HEK293 (cell line): ENCODE results near the gene NUMBL.

Experiments
- CTCF ChIA-PET: fragments of 350-600 bp; formaldehyde crosslinking; extraction: SDS; loops from one replicate; lab custom pipeline; 2021; ENCODE audit warnings: antibody characterized with exemption; lab: Yijun Ruan, JAX
- POLR2A ChIA-PET: fragments of 300-600 bp; formaldehyde crosslinking; extraction: SDS; loops from one replicate; lab custom pipeline; 2020; ENCODE audit warnings: antibody characterized with exemption, inconsistent platforms; lab: Yijun Ruan, JAX
- H3K27ac ChIP-seq: fragments of 200-500 bp; sonication (Bioruptor generic); 2 replicates; pipeline ENCODE4 v1.5.1; 2014; ENCODE audit warnings: low read depth, low read length, control low read depth, inconsistent platforms; ENCODE audit errors: extremely low read depth
- H3K36me3 ChIP-seq, 2 experiments: fragments of 200-500 bp in 1 of 2; sonication (Bioruptor generic) in 1 of 2; 1 replicate in 1 of 2; 2 replicates in 1 of 2; pipeline ENCODE4 v1.5.1; 2014 to 2017; ENCODE audit warnings: inconsistent platforms in 2 of 2, low read length in 2 of 2; ENCODE audit not compliant: control insufficient read depth in 2 of 2, insufficient read depth in 1 of 2
- H3K4me1 ChIP-seq: fragments of 200-500 bp; sonication (Bioruptor generic); 2 replicates; pipeline ENCODE4 v1.5.1; 2014; ENCODE audit warnings: mild to moderate bottlenecking, low read length, inconsistent platforms; ENCODE audit not compliant: control insufficient read depth, insufficient read depth
- H3K4me3 ChIP-seq: 2 replicates; pipeline ENCODE4 v1.5.1; 2011; ENCODE audit warnings: low read depth, mild to moderate bottlenecking, control low read depth, low read length, moderate library complexity
- H3K9me3 ChIP-seq: fragments of 200-500 bp; sonication (Bioruptor generic); 2 replicates; pipeline ENCODE4 v1.5.1; 2014; ENCODE audit warnings: low read depth, low read length, inconsistent platforms; ENCODE audit not compliant: control insufficient read depth, insufficient read depth
- EGR2 ChIP-seq: fragments of 450-650 bp; formaldehyde crosslinking; IDR thresholded peaks from 2 replicates; pipeline ENCODE4 v1.5.1; 2016; ENCODE audit warnings: low read depth, missing biosample characterization, missing genetic modification characterization
- KLF8 ChIP-seq: fragments of 450-650 bp; formaldehyde crosslinking; IDR thresholded peaks from 2 replicates; pipeline ENCODE4 v1.5.1; 2016; ENCODE audit warnings: missing biosample characterization, missing genetic modification characterization
- MZF1 ChIP-seq: fragments of 450-650 bp; formaldehyde crosslinking; IDR thresholded peaks from 2 replicates; pipeline ENCODE4 v1.5.1; 2017; ENCODE audit warnings: missing biosample characterization, missing genetic modification characterization, borderline replicate concordance
- SCRT2 ChIP-seq: fragments of 450-650 bp; formaldehyde crosslinking; IDR thresholded peaks from 2 replicates; pipeline ENCODE4 v1.5.1; 2016; ENCODE audit warnings: missing biosample characterization, missing genetic modification characterization
- ZBTB48 ChIP-seq: fragments of 450-650 bp; formaldehyde crosslinking; IDR thresholded peaks from 2 replicates; pipeline ENCODE4 v1.5.1; 2016; ENCODE audit warnings: missing biosample characterization, missing genetic modification characterization
- ZIC2 ChIP-seq: fragments of 450-650 bp; formaldehyde crosslinking; IDR thresholded peaks from 2 replicates; pipeline ENCODE4 v1.5.1; 2016; ENCODE audit warnings: missing biosample characterization, missing genetic modification characterization
- ZNF114 ChIP-seq: fragments of 450-650 bp; formaldehyde crosslinking; IDR thresholded peaks from 2 replicates; pipeline ENCODE4 v1.5.0; 2017; ENCODE audit warnings: missing biosample characterization, missing genetic modification characterization
- ZNF121 ChIP-seq: fragments of 450-650 bp; formaldehyde crosslinking; IDR thresholded peaks from 2 replicates; pipeline ENCODE4 v1.5.1; 2016; ENCODE audit warnings: missing biosample characterization, missing genetic modification characterization
- ZNF132 ChIP-seq: fragments of 450-650 bp; formaldehyde crosslinking; IDR thresholded peaks from 2 replicates; pipeline ENCODE4 v1.5.1; 2017; ENCODE audit warnings: missing biosample characterization, missing genetic modification characterization, borderline replicate concordance
- ZNF146 ChIP-seq: fragments of 450-650 bp; formaldehyde crosslinking; IDR thresholded peaks from 2 replicates; pipeline ENCODE4 v1.5.1; 2016; ENCODE audit warnings: missing biosample characterization, missing genetic modification characterization
- ZNF184 ChIP-seq: fragments of 450-650 bp; IDR thresholded peaks from 2 replicates; pipeline ENCODE4 v1.5.1; 2018; ENCODE audit warnings: missing biosample characterization, mild to moderate bottlenecking, missing genetic modification characterization
- ZNF214 ChIP-seq: fragments of 450-650 bp; formaldehyde crosslinking; IDR thresholded peaks from 2 replicates; pipeline ENCODE4 v1.5.1; 2017; ENCODE audit warnings: missing biosample characterization, mild to moderate bottlenecking, missing genetic modification characterization, borderline replicate concordance
- ZNF24 ChIP-seq: fragments of 450-650 bp; formaldehyde crosslinking; IDR thresholded peaks from 2 replicates; pipeline ENCODE4 v1.5.1; 2016; ENCODE audit warnings: missing biosample characterization, missing genetic modification characterization
- ZNF266 ChIP-seq: fragments of 450-650 bp; formaldehyde crosslinking; IDR thresholded peaks from 2 replicates; pipeline ENCODE4 v1.5.1; 2016; ENCODE audit warnings: missing biosample characterization, missing genetic modification characterization, low read depth
- ZNF335 ChIP-seq: fragments of 450-650 bp; formaldehyde crosslinking; conservative IDR thresholded peaks from 2 replicates; pipeline ENCODE4 v1.5.1; 2016; ENCODE audit warnings: missing biosample characterization, missing genetic modification characterization
- ZNF510 ChIP-seq: fragments of 450-650 bp; formaldehyde crosslinking; IDR thresholded peaks from 2 replicates; pipeline ENCODE4 v1.5.1; 2018; ENCODE audit warnings: mild to moderate bottlenecking, missing genetic modification characterization, missing biosample characterization; ENCODE audit not compliant: insufficient replicate concordance
- ZNF585B ChIP-seq: fragments of 450-650 bp; formaldehyde crosslinking; IDR thresholded peaks from 2 replicates; pipeline ENCODE4 v1.5.1; 2016; ENCODE audit warnings: missing biosample characterization, missing genetic modification characterization
- ZNF623 ChIP-seq: fragments of 450-650 bp; formaldehyde crosslinking; IDR thresholded peaks from 2 replicates; pipeline ENCODE4 v1.5.1; 2016; ENCODE audit warnings: missing biosample characterization, missing genetic modification characterization
- ZNF664 ChIP-seq: fragments of 450-650 bp; formaldehyde crosslinking; IDR thresholded peaks from 2 replicates; pipeline ENCODE4 v1.5.1; 2016; ENCODE audit warnings: missing biosample characterization, missing genetic modification characterization
- ZNF776 ChIP-seq: fragments of 450-650 bp; formaldehyde crosslinking; IDR thresholded peaks from 2 replicates; pipeline ENCODE4 v1.5.0; 2017; ENCODE audit warnings: missing biosample characterization, missing genetic modification characterization, borderline replicate concordance
- ZNF785 ChIP-seq: fragments of 450-650 bp; formaldehyde crosslinking; IDR thresholded peaks from 2 replicates; pipeline ENCODE4 v1.5.1; 2016; ENCODE audit warnings: missing biosample characterization, missing genetic modification characterization
- ZNF830 ChIP-seq: fragments of 450-650 bp; IDR thresholded peaks from 2 replicates; pipeline ENCODE4 v1.5.0; 2018; ENCODE audit warnings: missing biosample characterization, missing genetic modification characterization, low read depth, mild to moderate bottlenecking, moderate library complexity
- ZNF843 ChIP-seq: fragments of 450-650 bp; formaldehyde crosslinking; IDR thresholded peaks from 2 replicates; pipeline ENCODE4 v1.5.1; 2016; ENCODE audit warnings: missing biosample characterization, missing genetic modification characterization
- ZXDB ChIP-seq: fragments of 450-650 bp; formaldehyde crosslinking; IDR thresholded peaks from 2 replicates; pipeline ENCODE4 v1.5.1; 2016; ENCODE audit warnings: missing biosample characterization, missing genetic modification characterization
- TF ChIP-seq, protein P1 (sequence below): fragments of 450-650 bp; formaldehyde crosslinking; optimal IDR thresholded peaks from 2 replicates; pipeline ENCODE3; 2016; ENCODE audit warnings: missing biosample characterization, mild to moderate bottlenecking, missing genetic modification characterization
- TF ChIP-seq, protein P2 (sequence below): fragments of 450-650 bp; IDR thresholded peaks from 2 replicates; pipeline ENCODE4 v1.5.1; 2018; ENCODE audit warnings: missing biosample characterization, missing genetic modification characterization
- TF ChIP-seq, protein P3 (sequence below): IDR thresholded peaks from 2 replicates; pipeline ENCODE4 v1.6.1; 2011; ENCODE audit warnings: mild to moderate bottlenecking, low read depth, low read length, borderline replicate concordance

NUMBL gene

DNA sequence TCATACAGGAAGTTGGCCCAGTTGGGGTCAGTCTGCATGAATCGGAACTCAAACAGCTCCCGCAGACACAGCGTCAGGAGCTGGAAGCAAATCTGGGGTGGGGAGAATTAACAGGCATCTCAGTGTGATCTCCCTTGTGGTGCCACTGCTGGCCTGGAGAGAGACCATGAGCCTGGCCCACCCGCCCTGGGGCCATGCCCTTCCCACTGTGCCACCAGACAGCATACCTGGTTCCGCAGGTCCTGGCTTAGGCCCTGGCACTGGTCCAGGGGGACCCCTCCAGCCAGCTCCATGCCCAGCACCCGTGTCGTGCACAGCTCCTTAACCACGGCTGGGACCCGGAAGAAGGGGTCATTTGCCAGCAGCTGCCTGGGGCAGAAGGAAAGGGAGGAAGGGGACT lies 9.6 kb upstream of the NUMBL start:
- no peak overlapping the region for H3K27ac ChIP-seq
- no peaks in the 10 kb centered on the region for H3K9me3 ChIP-seq
- CTCF ChIA-PET, result interaction anchor here (0.7 to 0.8 kb wide), 2 partner anchors 67 to 101 kb away, joined by 3 read pairs; no protein-coding TSS in a partner anchor
- H3K36me3 ChIP-seq, result peaks cover 58 to 63% of the 10 kb centered on the region in 2 experiments
- POLR2A ChIA-PET, result interaction anchor here (1.4 to 2.4 kb wide), 4 partner anchors 9 to 50 kb away, joined by 3 to 9 read pairs (median 6); partner anchors contain the start of genes ACTMAP, COQ8B, ITPKC and NUMBL
- no peaks in the 10 kb centered on the region for H3K4me1 ChIP-seq
- no peak overlapping the region for H3K4me3 ChIP-seq
- TF ChIP-seq ZNF510 (tag by site-specific recombination), result no peak
- no peak for TF ChIP-seq ZNF776 (tag by site-specific recombination)
- TF ChIP-seq ZIC2 (tag by site-specific recombination), result peak; percentile 53
- no peak for TF ChIP-seq KLF8 (tag by site-specific recombination)

DNA sequence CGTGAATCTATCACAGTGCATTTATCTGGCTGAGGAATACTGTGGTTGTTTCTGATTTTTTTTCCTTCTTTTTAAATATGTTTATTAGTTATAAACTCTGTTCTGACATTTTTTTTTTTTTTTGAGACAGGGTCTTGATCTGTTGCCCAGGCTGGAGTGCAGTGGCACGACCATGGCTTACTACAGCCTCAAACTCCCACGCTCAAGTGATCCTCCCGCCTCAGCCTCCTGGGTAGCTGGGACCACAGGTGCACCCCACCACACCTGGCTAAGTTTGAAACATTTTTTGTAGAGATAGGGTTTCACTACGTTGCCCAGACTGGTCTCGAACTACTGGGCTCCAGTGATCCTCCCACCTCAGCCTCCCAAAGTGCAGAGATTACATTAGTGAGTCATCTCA lies 6.6 kb upstream of the NUMBL start:
- ChIA-PET CTCF (interaction anchor here (0.7 to 1.9 kb wide), 2 partner anchors 34 to 111 kb away, joined by 3 to 5 read pairs; no protein-coding TSS in a partner anchor), POLR2A (interaction anchor here (0.7 kb wide), 2 partner anchors 227 to 576 kb away, joined by 4 read pairs; no protein-coding TSS in a partner anchor)
- Histone ChIP-seq H3K27ac (no peak overlapping the region), H3K36me3 (peaks cover 40 to 53% of the 10 kb centered on the region in 2 experiments), H3K4me3 (no peak overlapping the region), H3K9me3 (no peaks in the 10 kb centered on the region), H3K4me1 (no peaks in the 10 kb centered on the region)
- TF ChIP-seq ZNF121 (tag by site-specific recombination) (peak; percentile 90), ZNF184 (tag by site-specific recombination) (no peak)

DNA sequence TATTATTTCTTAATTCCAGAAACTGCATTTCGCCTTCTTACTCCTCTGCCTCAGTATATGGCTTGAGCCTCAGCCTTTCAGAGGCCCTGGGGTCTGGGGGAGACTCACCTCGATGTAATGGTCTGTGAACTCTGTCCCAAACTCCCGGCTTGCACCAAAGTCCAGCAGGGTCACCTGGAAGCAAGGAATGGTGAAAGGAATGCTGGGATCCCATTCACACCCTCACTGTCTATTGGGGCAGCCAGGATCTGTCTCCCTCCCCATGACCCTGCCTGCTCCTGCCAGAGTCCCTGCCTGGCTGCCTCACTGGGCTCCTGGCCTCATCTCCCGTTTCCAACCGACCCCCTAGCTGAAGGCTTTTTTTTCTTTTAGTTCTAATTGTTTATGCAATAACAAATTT lies 5.4 kb upstream of the NUMBL start:
- Histone ChIP-seq H3K36me3 (peaks cover 33 to 44% of the 10 kb centered on the region in 2 experiments), H3K27ac (no peak overlapping the region), H3K9me3 (no peaks in the 10 kb centered on the region), H3K4me3 (no peak overlapping the region), H3K4me1 (peaks cover 4% of the 10 kb centered on the region)
- POLR2A ChIA-PET, result no interaction called here
- no peak for TF ChIP-seq MZF1
- TF ChIP-seq ZNF664 (tag by site-specific recombination), result no peak
- TF ChIP-seq SCRT2, result no peak
- TF ChIP-seq ZNF132 (tag by site-specific recombination), result no peak
- TF ChIP-seq ZNF146, result no peak
- no peak for TF ChIP-seq ZNF24 (tag by site-specific recombination)
- CTCF ChIA-PET, result no interaction called here

DNA sequence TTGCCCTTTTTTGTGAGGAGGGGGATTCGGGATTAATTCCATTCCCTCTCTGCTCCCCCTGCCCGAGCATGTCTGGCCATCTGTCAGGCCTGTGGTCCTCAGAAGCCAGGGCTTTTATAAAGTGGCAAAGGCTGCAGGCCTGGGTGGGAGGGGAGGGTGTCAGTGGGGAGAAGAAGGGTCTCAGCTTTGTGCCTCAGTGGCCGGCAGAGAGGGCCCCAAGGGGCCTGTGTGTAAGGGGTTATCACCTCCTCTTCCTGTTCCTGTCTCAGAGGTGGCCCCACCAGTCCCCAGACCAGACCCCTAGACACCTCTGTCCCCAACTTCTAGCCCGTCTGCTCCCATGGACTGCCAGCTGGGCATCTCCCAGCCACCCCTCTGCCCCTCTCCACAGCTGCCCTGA lies 3.4 kb upstream of the NUMBL start:
- POLR2A ChIA-PET, result interaction anchor here (1.5 to 2.2 kb wide), 2 partner anchors 9 to 23 kb away, joined by 4 to 5 read pairs; partner anchors contain the start of genes COQ8B and ITPKC
- no peak overlapping the region for H3K27ac ChIP-seq
- TF ChIP-seq ZNF214 (no peak), ZNF335 (no peak), ZNF830 (tag by site-specific recombination) (no peak), ZNF114 (tag by site-specific recombination) (no peak), ZXDB (tag by site-specific recombination) (no peak), EGR2 (no peak), ZNF623 (tag by site-specific recombination) (no peak), ZNF266 (no peak), ZNF843 (no peak), ZNF785 (tag by site-specific recombination) (no peak), ZBTB48 (tag by site-specific recombination) (no peak), ZNF585B (tag by site-specific recombination) (no peak)
- TF ChIP-seq, protein P1, sequence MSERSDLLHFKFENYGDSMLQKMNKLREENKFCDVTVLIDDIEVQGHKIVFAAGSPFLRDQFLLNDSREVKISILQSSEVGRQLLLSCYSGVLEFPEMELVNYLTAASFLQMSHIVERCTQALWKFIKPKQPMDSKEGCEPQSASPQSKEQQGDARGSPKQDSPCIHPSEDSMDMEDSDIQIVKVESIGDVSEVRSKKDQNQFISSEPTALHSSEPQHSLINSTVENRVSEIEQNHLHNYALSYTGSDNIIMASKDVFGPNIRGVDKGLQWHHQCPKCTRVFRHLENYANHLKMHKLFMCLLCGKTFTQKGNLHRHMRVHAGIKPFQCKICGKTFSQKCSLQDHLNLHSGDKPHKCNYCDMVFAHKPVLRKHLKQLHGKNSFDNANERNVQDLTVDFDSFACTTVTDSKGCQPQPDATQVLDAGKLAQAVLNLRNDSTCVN (tag by site-specific recombination), result no peak
- TF ChIP-seq, protein P2, sequence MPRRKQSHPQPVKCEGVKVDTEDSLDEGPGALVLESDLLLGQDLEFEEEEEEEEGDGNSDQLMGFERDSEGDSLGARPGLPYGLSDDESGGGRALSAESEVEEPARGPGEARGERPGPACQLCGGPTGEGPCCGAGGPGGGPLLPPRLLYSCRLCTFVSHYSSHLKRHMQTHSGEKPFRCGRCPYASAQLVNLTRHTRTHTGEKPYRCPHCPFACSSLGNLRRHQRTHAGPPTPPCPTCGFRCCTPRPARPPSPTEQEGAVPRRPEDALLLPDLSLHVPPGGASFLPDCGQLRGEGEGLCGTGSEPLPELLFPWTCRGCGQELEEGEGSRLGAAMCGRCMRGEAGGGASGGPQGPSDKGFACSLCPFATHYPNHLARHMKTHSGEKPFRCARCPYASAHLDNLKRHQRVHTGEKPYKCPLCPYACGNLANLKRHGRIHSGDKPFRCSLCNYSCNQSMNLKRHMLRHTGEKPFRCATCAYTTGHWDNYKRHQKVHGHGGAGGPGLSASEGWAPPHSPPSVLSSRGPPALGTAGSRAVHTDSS (tag by site-specific recombination), result no peak
- TF ChIP-seq, protein P3, sequence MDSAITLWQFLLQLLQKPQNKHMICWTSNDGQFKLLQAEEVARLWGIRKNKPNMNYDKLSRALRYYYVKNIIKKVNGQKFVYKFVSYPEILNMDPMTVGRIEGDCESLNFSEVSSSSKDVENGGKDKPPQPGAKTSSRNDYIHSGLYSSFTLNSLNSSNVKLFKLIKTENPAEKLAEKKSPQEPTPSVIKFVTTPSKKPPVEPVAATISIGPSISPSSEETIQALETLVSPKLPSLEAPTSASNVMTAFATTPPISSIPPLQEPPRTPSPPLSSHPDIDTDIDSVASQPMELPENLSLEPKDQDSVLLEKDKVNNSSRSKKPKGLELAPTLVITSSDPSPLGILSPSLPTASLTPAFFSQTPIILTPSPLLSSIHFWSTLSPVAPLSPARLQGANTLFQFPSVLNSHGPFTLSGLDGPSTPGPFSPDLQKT, result no peak

More for the DNA sequence above, 3.4 kb upstream of the NUMBL start:
- CTCF ChIA-PET, result no interaction called here
- peaks cover 16% of the 10 kb centered on the region for H3K4me1 ChIP-seq
- no peaks in the 10 kb centered on the region for H3K9me3 ChIP-seq
- H3K4me3 ChIP-seq, result no peak overlapping the region
- H3K36me3 ChIP-seq, result peaks cover 30 to 32% of the 10 kb centered on the region in 2 experiments
